BE2C (cell line): ENCODE data around the gene SATB1.

Experiments used
- DNase-seq: peaks from one replicate; pipeline ENCODE4 v3.0.0-alpha.2; 2020
- H3K27me3 ChIP-seq: fragments of 250-450 bp; sonication (Bioruptor Pico); 2 replicates; pipeline ENCODE4 v1.5.1; 2020; ENCODE audit warnings: mild to moderate bottlenecking
- H3K36me3 ChIP-seq: fragments of 250-450 bp; sonication (Bioruptor Pico); 2 replicates; pipeline ENCODE4 v1.5.1; 2020; ENCODE audit warnings: mild to moderate bottlenecking
- H3K4me1 ChIP-seq: fragments of 250-450 bp; sonication (Bioruptor Pico); 2 replicates; pipeline ENCODE4 v1.5.1; 2020
- H3K4me3 ChIP-seq: 2 replicates; pipeline ENCODE4 v1.5.1; 2011; ENCODE audit warnings: low read depth, low read length
- H3K9me3 ChIP-seq: fragments of 250-450 bp; sonication (Bioruptor Pico); 2 replicates; pipeline ENCODE4 v1.5.1; 2020
- TF ChIP-seq, protein P1 (sequence below): IDR thresholded peaks from 2 replicates; pipeline ENCODE4 v1.5.1; 2012; ENCODE audit warnings: mild to moderate bottlenecking, low read depth, low read length

Gene SATB1

GRCh38 chr3:18425641-18426257, 610 bp upstream of the SATB1 start:
- Histone ChIP-seq H3K36me3 (no peaks in the 10 kb centered on the region), H3K4me3 (peak overlapping the region; percentile 68), H3K27me3 (no peaks in the 10 kb centered on the region), H3K4me1 (no peaks in the 10 kb centered on the region), H3K9me3 (no peaks in the 10 kb centered on the region)
- DNase-seq: peak; percentile 48
- TF ChIP-seq, protein P1, sequence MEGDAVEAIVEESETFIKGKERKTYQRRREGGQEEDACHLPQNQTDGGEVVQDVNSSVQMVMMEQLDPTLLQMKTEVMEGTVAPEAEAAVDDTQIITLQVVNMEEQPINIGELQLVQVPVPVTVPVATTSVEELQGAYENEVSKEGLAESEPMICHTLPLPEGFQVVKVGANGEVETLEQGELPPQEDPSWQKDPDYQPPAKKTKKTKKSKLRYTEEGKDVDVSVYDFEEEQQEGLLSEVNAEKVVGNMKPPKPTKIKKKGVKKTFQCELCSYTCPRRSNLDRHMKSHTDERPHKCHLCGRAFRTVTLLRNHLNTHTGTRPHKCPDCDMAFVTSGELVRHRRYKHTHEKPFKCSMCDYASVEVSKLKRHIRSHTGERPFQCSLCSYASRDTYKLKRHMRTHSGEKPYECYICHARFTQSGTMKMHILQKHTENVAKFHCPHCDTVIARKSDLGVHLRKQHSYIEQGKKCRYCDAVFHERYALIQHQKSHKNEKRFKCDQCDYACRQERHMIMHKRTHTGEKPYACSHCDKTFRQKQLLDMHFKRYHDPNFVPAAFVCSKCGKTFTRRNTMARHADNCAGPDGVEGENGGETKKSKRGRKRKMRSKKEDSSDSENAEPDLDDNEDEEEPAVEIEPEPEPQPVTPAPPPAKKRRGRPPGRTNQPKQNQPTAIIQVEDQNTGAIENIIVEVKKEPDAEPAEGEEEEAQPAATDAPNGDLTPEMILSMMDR: no peak

GRCh38 chr3:18424213-18424728, 868 bp downstream of the SATB1 start:
- no peaks in the 10 kb centered on the region for H3K9me3 ChIP-seq
- no peaks in the 10 kb centered on the region for H3K27me3 ChIP-seq
- no peaks in the 10 kb centered on the region for H3K36me3 ChIP-seq
- no peak for DNase-seq
- H3K4me3 ChIP-seq: peak overlapping the region; percentile 68
- no peaks in the 10 kb centered on the region for H3K4me1 ChIP-seq
- TF ChIP-seq, protein P1: no peak

GRCh38 chr3:18423401-18424212, 1.5 kb downstream of the SATB1 start:
- Histone ChIP-seq H3K4me3 (peak overlapping the region; percentile 68), H3K9me3 (no peaks in the 10 kb centered on the region), H3K4me1 (no peaks in the 10 kb centered on the region), H3K27me3 (no peaks in the 10 kb centered on the region), H3K36me3 (no peaks in the 10 kb centered on the region)
- no peak for DNase-seq
- TF ChIP-seq, protein P1: no peak

DNA sequence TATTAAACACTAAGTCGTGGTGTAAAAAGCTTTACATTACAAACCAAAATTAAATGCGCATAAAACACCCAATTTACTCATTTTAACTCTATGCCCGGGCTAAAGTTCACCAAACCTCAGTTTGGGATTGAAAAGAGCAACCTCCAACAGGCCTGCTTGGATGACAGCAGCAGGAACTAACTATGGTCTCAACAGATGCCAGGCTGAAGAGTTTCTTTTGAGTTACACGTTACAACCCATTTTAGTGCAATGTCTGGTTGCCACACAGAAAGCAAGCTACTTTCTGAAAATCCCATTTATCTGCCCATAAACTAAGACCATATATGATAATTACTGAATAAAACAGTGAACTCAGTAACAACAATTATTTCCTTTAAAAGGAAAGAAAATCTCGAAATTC, 2.2 kb downstream of the SATB1 start:
- H3K4me3 ChIP-seq: peak overlapping the region; percentile 68

DNA sequence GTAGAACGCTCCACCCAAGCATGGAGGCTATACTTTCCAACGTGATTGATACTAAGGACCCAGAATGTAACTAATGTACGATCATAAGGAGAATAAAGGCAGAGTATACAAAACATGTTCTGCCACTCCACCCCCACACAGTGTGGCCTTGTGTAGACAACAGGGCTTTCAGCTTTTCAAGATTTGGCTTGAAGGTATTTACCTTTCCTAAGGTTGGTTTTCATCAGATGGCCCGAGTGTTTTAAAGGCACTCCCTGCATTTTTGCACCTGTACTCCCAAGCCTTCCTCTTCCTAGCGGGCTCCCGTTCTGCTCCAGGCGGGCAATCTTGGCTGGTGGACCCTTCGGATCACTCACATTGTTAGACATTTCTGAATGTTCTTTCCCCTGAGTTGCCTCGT, 4.6 kb downstream of the SATB1 start:
- no peak overlapping the region for H3K4me3 ChIP-seq
- no peaks in the 10 kb centered on the region for H3K36me3 ChIP-seq
- no peak for DNase-seq
- no peaks in the 10 kb centered on the region for H3K27me3 ChIP-seq
- no peaks in the 10 kb centered on the region for H3K9me3 ChIP-seq
- no peaks in the 10 kb centered on the region for H3K4me1 ChIP-seq
- TF ChIP-seq, protein P1: no peak

More for the DNA sequence above, 2.2 kb downstream of the SATB1 start:
- no peaks in the 10 kb centered on the region for H3K36me3 ChIP-seq
- no peaks in the 10 kb centered on the region for H3K27me3 ChIP-seq
- no peaks in the 10 kb centered on the region for H3K4me1 ChIP-seq
- no peak for DNase-seq
- no peaks in the 10 kb centered on the region for H3K9me3 ChIP-seq
- TF ChIP-seq, protein P1: no peak

DNA sequence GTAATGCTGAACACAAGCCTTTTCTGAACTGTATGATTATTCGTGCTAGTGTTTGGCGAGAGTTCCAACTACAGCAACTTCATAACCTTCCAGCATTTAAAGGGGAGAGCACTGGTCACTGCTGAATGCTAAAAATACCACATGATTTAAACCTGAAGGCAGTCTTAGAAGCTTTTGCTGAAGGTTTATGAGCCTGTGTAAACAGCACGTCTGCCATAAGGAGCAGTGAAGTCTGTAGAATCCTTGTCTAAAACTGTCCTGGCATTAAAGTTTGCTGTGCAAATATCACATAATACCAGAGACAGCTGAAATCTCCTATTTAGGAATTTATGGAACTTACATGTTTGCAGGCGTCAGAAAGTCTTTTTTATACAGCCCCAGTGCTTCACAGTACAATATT, 5.9 kb downstream of the SATB1 start:
- Histone ChIP-seq H3K4me1 (no peaks in the 10 kb centered on the region), H3K4me3 (no peak overlapping the region), H3K27me3 (no peaks in the 10 kb centered on the region), H3K36me3 (no peaks in the 10 kb centered on the region), H3K9me3 (no peaks in the 10 kb centered on the region)
- DNase-seq: no peak
- TF ChIP-seq, protein P1: no peak
